Measurements from ENCODE around the gene CEBPG. TPM values are rescaled to one million over a fixed set of nuclear protein-coding genes. Genes with fewer than 3 reads are reported as not detected.
A peak's percentile ranks its signal among the peaks of the same experiment; 100 is the strongest.

The CEBPG gene
- total RNA-seq, 3 donors from 2014 or later, result 47.8 to 68.5 (median 58.2) TPM

DNA sequence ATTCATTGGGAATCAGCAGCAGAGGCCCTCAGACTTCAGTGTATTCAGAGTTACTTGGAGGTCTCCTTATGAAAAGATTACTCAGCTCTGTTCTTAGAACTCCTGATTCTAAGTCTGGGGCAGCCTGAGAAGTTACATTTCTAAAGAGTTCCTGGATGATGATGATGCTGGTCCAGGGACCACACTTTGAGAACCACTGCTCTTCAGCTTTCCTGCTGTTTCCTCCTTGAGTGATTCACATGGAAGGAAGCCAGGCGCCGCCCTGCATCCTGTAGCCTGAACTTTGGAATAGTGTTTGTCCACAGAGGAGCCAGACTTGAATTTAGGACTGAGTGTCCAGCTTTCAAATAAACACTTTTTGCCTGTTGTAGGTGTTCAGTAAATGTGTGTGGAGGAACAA lies 2.9 kb downstream of the CEBPG start:
- TF ChIP-seq, protein P1, sequence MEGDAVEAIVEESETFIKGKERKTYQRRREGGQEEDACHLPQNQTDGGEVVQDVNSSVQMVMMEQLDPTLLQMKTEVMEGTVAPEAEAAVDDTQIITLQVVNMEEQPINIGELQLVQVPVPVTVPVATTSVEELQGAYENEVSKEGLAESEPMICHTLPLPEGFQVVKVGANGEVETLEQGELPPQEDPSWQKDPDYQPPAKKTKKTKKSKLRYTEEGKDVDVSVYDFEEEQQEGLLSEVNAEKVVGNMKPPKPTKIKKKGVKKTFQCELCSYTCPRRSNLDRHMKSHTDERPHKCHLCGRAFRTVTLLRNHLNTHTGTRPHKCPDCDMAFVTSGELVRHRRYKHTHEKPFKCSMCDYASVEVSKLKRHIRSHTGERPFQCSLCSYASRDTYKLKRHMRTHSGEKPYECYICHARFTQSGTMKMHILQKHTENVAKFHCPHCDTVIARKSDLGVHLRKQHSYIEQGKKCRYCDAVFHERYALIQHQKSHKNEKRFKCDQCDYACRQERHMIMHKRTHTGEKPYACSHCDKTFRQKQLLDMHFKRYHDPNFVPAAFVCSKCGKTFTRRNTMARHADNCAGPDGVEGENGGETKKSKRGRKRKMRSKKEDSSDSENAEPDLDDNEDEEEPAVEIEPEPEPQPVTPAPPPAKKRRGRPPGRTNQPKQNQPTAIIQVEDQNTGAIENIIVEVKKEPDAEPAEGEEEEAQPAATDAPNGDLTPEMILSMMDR (IDR thresholded peaks at IDR 0.05), result no peak
- ATAC-seq, result peak; percentile 58
- Histone ChIP-seq H3K36me3 (ENCODE audit: low read depth) (peaks cover 3% of the 10 kb centered on the region), H3K4me3 (no peak overlapping the region), H3K4me1 (ENCODE audit: low read depth) (peaks cover 20% of the 10 kb centered on the region), H3K9me3 (no peaks in the 10 kb centered on the region)
- intact Hi-C loops (cut with DNase I, micrococcal nuclease), result loop anchor here (10.0 kb wide), 1 partner anchor 72 kb away; the partner anchor contains the start of gene CEBPA (in 2 of the 2)
- DNase-seq, result peak; percentile 89 to 96 (median 90)

GRCh38 chr19:33376941-33377557 lies 3.5 kb downstream of the CEBPG start:
- ATAC-seq, result peak; percentile 67
- TF ChIP-seq, protein P1 (IDR thresholded peaks at IDR 0.05), result no peak
- Histone ChIP-seq H3K4me3 (no peak overlapping the region), H3K4me1 (ENCODE audit: low read depth) (peaks cover 20% of the 10 kb centered on the region), H3K36me3 (ENCODE audit: low read depth) (peaks cover 3% of the 10 kb centered on the region), H3K9me3 (no peaks in the 10 kb centered on the region)
- intact Hi-C loops (cut with DNase I, micrococcal nuclease), result loop anchor here (10.0 kb wide), 1 partner anchor 72 kb away; the partner anchor contains the start of gene CEBPA (in 2 of the 2)
- DNase-seq, result peak in 1 of 3 donors; percentile 59

GRCh38 chr19:33377586-33378475 lies 4.3 kb downstream of the CEBPG start:
- no peaks in the 10 kb centered on the region for H3K9me3 ChIP-seq
- no peak for DNase-seq
- peaks cover 19% of the 10 kb centered on the region for H3K4me1 ChIP-seq (ENCODE audit: low read depth)
- intact Hi-C loops (cut with DNase I, micrococcal nuclease), result loop anchor here (10.0 kb wide), 1 partner anchor 73 kb away; the partner anchor contains the start of gene CEBPA (in 2 of the 2)
- no peak for ATAC-seq
- TF ChIP-seq, protein P1 (IDR thresholded peaks at IDR 0.05), result no peak
- no peak overlapping the region for H3K4me3 ChIP-seq
- H3K36me3 ChIP-seq (ENCODE audit: low read depth), result peaks cover 3% of the 10 kb centered on the region

- intact Hi-C loops (cut with DNase I, micrococcal nuclease), result loop anchor here (10.0 kb wide), 1 partner anchor 74 kb away; the partner anchor contains the start of gene CEBPA (in 2 of the 2)
- TF ChIP-seq, protein P1 (IDR thresholded peaks at IDR 0.05), result no peak
- ATAC-seq (no peak), DNase-seq (no peak)
- peaks cover 16% of the 10 kb centered on the region for H3K4me1 ChIP-seq (ENCODE audit: low read depth)
- no peaks in the 10 kb centered on the region for H3K9me3 ChIP-seq
- H3K4me3 ChIP-seq, result no peak overlapping the region
- no peaks in the 10 kb centered on the region for H3K36me3 ChIP-seq (ENCODE audit: low read depth)
Measured at GRCh38 chr19:33379151-33379829, 5.8 kb downstream of the CEBPG start.

DNA sequence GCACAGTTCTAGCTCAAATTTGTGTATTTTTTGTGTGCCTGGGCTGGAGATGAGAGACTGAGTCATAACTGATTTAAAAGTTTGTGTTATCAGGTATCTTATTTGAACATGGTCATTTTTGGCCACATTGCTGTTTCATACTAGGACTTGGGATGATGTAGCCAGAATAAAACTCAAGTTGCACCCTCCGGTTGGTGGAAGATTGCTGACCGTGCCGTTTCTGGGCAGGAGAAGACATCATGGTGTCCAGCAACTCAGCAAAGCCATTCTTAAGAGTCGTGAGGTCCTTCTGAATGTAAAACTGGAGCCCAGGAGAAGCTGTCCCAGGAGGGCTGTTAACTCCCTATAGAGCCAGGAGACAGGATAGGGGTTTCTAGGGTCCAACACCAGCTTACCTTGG lies 7.6 kb downstream of the CEBPG start:
- Histone ChIP-seq H3K9me3 (no peaks in the 10 kb centered on the region), H3K4me3 (no peak overlapping the region), H3K4me1 (ENCODE audit: low read depth) (peaks cover 16% of the 10 kb centered on the region), H3K36me3 (ENCODE audit: low read depth) (no peaks in the 10 kb centered on the region)
- ATAC-seq (no peak), DNase-seq (no peak)
- intact Hi-C loops (cut with DNase I, micrococcal nuclease), result no loop called here
- TF ChIP-seq, protein P1 (IDR thresholded peaks at IDR 0.05), result no peak

All from mucosa of descending colon (tissue), 3 donors.